ENCODE data around the gene PHACTR2. TPM values are rescaled to one million over a fixed set of nuclear protein-coding genes. Genes with fewer than 3 reads are reported as not detected.
A peak's percentile ranks its signal among the peaks of the same experiment; 100 is the strongest.
"Not testable (repeated sequence)": the region's sequence is repeated elsewhere in the genome, so short reads cannot be mapped to it uniquely, and the experiment has no call there.

Gene PHACTR2
- total RNA-seq, 1 donor from 2014 or later = 44.7 TPM

- FAIRE-seq (no peak), DNase-seq (ENCODE audit: low read depth) (no peak)
- Mint-ChIP-seq H3K9me3 (ENCODE audit: unreplicated experiment) (no peaks in the 10 kb centered on the region), H3K4me3 (ENCODE audit: unreplicated experiment) (peak overlapping the region; percentile 98), H3K27ac (ENCODE audit: unreplicated experiment) (peak overlapping the region; percentile 97), H3K36me3 (ENCODE audit: low read depth, unreplicated experiment) (peaks cover 2% of the 10 kb centered on the region), H3K27me3 (ENCODE audit: low read depth, unreplicated experiment) (no peaks in the 10 kb centered on the region), H3K4me1 (ENCODE audit: low read depth, unreplicated experiment) (peaks cover 4% of the 10 kb centered on the region)
- Histone ChIP-seq H3K36me3 (ENCODE audit: insufficient read depth, low read length) (peaks cover 42% of the 10 kb centered on the region), H3K27me3 (ENCODE audit: insufficient read depth, low read length) (no peaks in the 10 kb centered on the region), H3K9ac (ENCODE audit: low read length) (peak overlapping the region; percentile 98), H3K27ac (ENCODE audit: low read depth, low read length) (peak overlapping the region; percentile 93), H3K9me3 (ENCODE audit: insufficient read depth, low read depth, low read length) (no peaks in the 10 kb centered on the region), H4K20me1 (ENCODE audit: insufficient read depth, low read length) (peaks cover 8% of the 10 kb centered on the region), H3K4me1 (ENCODE audit: insufficient read depth, low read length) (peaks cover 9% of the 10 kb centered on the region), H3K79me2 (ENCODE audit: insufficient read depth, low read length) (peaks cover 54% of the 10 kb centered on the region), H2AFZ (ENCODE audit: low read depth, low read length) (peak overlapping the region; percentile 88), H3K4me3 (ENCODE audit: insufficient read depth, low read depth, low read length) (peak overlapping the region; percentile 77), H3K4me2 (ENCODE audit: low read length) (peak overlapping the region; percentile 97)
- TF ChIP-seq CTCF (IDR thresholded peaks at IDR 0.05; ENCODE audit: insufficient read depth, low read depth, low read length) (no peak), EZH2 (IDR thresholded peaks at IDR 0.05; ENCODE audit: insufficient read depth, low read length) (no peak)
Measured at GRCh38 chr6:143844006-143844405, 166.2 kb downstream of the PHACTR2 start.

- Histone ChIP-seq H3K9ac (ENCODE audit: low read length) (no peak overlapping the region), H3K4me2 (ENCODE audit: low read length) (no peak overlapping the region), H3K4me3 (ENCODE audit: insufficient read depth, low read depth, low read length) (no peak overlapping the region), H3K27ac (ENCODE audit: low read depth, low read length) (no peak overlapping the region), H3K27me3 (ENCODE audit: insufficient read depth, low read length) (no peaks in the 10 kb centered on the region), H3K9me3 (ENCODE audit: insufficient read depth, low read depth, low read length) (no peaks in the 10 kb centered on the region), H3K36me3 (ENCODE audit: insufficient read depth, low read length) (peaks cover 48% of the 10 kb centered on the region), H4K20me1 (ENCODE audit: insufficient read depth, low read length) (peaks cover 8% of the 10 kb centered on the region), H3K4me1 (ENCODE audit: insufficient read depth, low read length) (peaks cover 9% of the 10 kb centered on the region), H3K79me2 (ENCODE audit: insufficient read depth, low read length) (peaks cover 64% of the 10 kb centered on the region), H2AFZ (ENCODE audit: low read depth, low read length) (no peak overlapping the region)
- H3K9me3 Mint-ChIP-seq (ENCODE audit: unreplicated experiment) = no peaks in the 10 kb centered on the region
- H3K27me3 Mint-ChIP-seq (ENCODE audit: low read depth, unreplicated experiment) = no peaks in the 10 kb centered on the region
- FAIRE-seq = no peak
- H3K36me3 Mint-ChIP-seq (ENCODE audit: low read depth, unreplicated experiment) = peaks cover 2% of the 10 kb centered on the region
- peaks cover 4% of the 10 kb centered on the region for H3K4me1 Mint-ChIP-seq (ENCODE audit: low read depth, unreplicated experiment)
- no peak for TF ChIP-seq CTCF (IDR thresholded peaks at IDR 0.05; ENCODE audit: insufficient read depth, low read depth, low read length)
- no peak for TF ChIP-seq EZH2 (IDR thresholded peaks at IDR 0.05; ENCODE audit: insufficient read depth, low read length)
- no peak for DNase-seq (ENCODE audit: low read depth)
- H3K4me3 Mint-ChIP-seq (ENCODE audit: unreplicated experiment) = no peak overlapping the region
- no peak overlapping the region for H3K27ac Mint-ChIP-seq (ENCODE audit: unreplicated experiment)
Measured at GRCh38 chr6:143845033-143845432, 167.3 kb downstream of the PHACTR2 start.

GRCh38 chr6:143851706-143852105 is 173.9 kb downstream of the PHACTR2 start:
- H3K4me1 Mint-ChIP-seq (ENCODE audit: low read depth, unreplicated experiment); H3K4me3 ChIP-seq (ENCODE audit: insufficient read depth, low read depth, low read length); H3K4me1 ChIP-seq (ENCODE audit: insufficient read depth, low read length); H3K27me3 Mint-ChIP-seq (ENCODE audit: low read depth, unreplicated experiment); H3K4me2 ChIP-seq (ENCODE audit: low read length); H3K9ac ChIP-seq (ENCODE audit: low read length); H3K4me3 Mint-ChIP-seq (ENCODE audit: unreplicated experiment); H3K27ac ChIP-seq (ENCODE audit: low read depth, low read length); H3K9me3 ChIP-seq (ENCODE audit: insufficient read depth, low read depth, low read length); H3K27ac Mint-ChIP-seq (ENCODE audit: unreplicated experiment); H4K20me1 ChIP-seq (ENCODE audit: insufficient read depth, low read length); H2AFZ ChIP-seq (ENCODE audit: low read depth, low read length); H3K9me3 Mint-ChIP-seq (ENCODE audit: unreplicated experiment); DNase-seq (ENCODE audit: low read depth); FAIRE-seq; H3K27me3 ChIP-seq (ENCODE audit: insufficient read depth, low read length): not testable (repeated sequence)
- Histone ChIP-seq H3K79me2 (ENCODE audit: insufficient read depth, low read length) (peaks cover 74% of the 10 kb centered on the region), H3K36me3 (ENCODE audit: insufficient read depth, low read length) (peaks cover 37% of the 10 kb centered on the region)
- peaks cover 53% of the 10 kb centered on the region for H3K36me3 Mint-ChIP-seq (ENCODE audit: low read depth, unreplicated experiment)

GRCh38 chr6:143855057-143855456 is 177.3 kb downstream of the PHACTR2 start:
- not testable (repeated sequence) for H3K4me1 ChIP-seq (ENCODE audit: insufficient read depth, low read length); H3K9me3 ChIP-seq (ENCODE audit: insufficient read depth, low read depth, low read length); H3K4me2 ChIP-seq (ENCODE audit: low read length); H3K4me3 ChIP-seq (ENCODE audit: insufficient read depth, low read depth, low read length); H4K20me1 ChIP-seq (ENCODE audit: insufficient read depth, low read length); FAIRE-seq; H3K9me3 Mint-ChIP-seq (ENCODE audit: unreplicated experiment); H3K4me1 Mint-ChIP-seq (ENCODE audit: low read depth, unreplicated experiment); DNase-seq (ENCODE audit: low read depth); H3K27me3 ChIP-seq (ENCODE audit: insufficient read depth, low read length); H3K4me3 Mint-ChIP-seq (ENCODE audit: unreplicated experiment); H3K27me3 Mint-ChIP-seq (ENCODE audit: low read depth, unreplicated experiment); H3K9ac ChIP-seq (ENCODE audit: low read length); H2AFZ ChIP-seq (ENCODE audit: low read depth, low read length); H3K27ac ChIP-seq (ENCODE audit: low read depth, low read length); H3K27ac Mint-ChIP-seq (ENCODE audit: unreplicated experiment)
- Histone ChIP-seq H3K79me2 (ENCODE audit: insufficient read depth, low read length) (peaks cover 48% of the 10 kb centered on the region), H3K36me3 (ENCODE audit: insufficient read depth, low read length) (peaks cover 40% of the 10 kb centered on the region)
- H3K36me3 Mint-ChIP-seq (ENCODE audit: low read depth, unreplicated experiment) = peaks cover 58% of the 10 kb centered on the region

GRCh38 chr6:143856762-143857161 is 179.0 kb downstream of the PHACTR2 start:
- H3K4me3 ChIP-seq (ENCODE audit: insufficient read depth, low read depth, low read length); H3K9me3 ChIP-seq (ENCODE audit: insufficient read depth, low read depth, low read length); H3K4me2 ChIP-seq (ENCODE audit: low read length); H3K9ac ChIP-seq (ENCODE audit: low read length); H3K27me3 Mint-ChIP-seq (ENCODE audit: low read depth, unreplicated experiment); H3K4me1 Mint-ChIP-seq (ENCODE audit: low read depth, unreplicated experiment); H3K9me3 Mint-ChIP-seq (ENCODE audit: unreplicated experiment); H4K20me1 ChIP-seq (ENCODE audit: insufficient read depth, low read length); FAIRE-seq; H3K4me3 Mint-ChIP-seq (ENCODE audit: unreplicated experiment); H3K27ac Mint-ChIP-seq (ENCODE audit: unreplicated experiment); DNase-seq (ENCODE audit: low read depth); H2AFZ ChIP-seq (ENCODE audit: low read depth, low read length); H3K27ac ChIP-seq (ENCODE audit: low read depth, low read length); H3K4me1 ChIP-seq (ENCODE audit: insufficient read depth, low read length); H3K27me3 ChIP-seq (ENCODE audit: insufficient read depth, low read length): not testable (repeated sequence)
- H3K36me3 ChIP-seq (ENCODE audit: insufficient read depth, low read length) = peaks cover 46% of the 10 kb centered on the region
- peaks cover 49% of the 10 kb centered on the region for H3K36me3 Mint-ChIP-seq (ENCODE audit: low read depth, unreplicated experiment)
- H3K79me2 ChIP-seq (ENCODE audit: insufficient read depth, low read length) = peaks cover 34% of the 10 kb centered on the region

Measured in astrocyte (in vitro differentiated cells and primary cell).